Ishikawa (cell line): ENCODE data around the gene KEAP1.

ENCODE experiments used
- CEBPB ChIP-seq: IDR thresholded peaks from 2 replicates; pipeline ENCODE4 v1.6.1; 2012
- CREB1 ChIP-seq: IDR thresholded peaks from 2 replicates; pipeline ENCODE4 v1.6.1; 2012; ENCODE audit warnings: low read depth
- EGR1 ChIP-seq: IDR thresholded peaks from 2 replicates; pipeline ENCODE4 v1.6.1; 2012
- EP300 ChIP-seq: IDR thresholded peaks from 2 replicates; pipeline ENCODE4 v1.6.1; 2012; ENCODE audit warnings: borderline replicate concordance
- FOXM1 ChIP-seq: IDR thresholded peaks from 2 replicates; pipeline ENCODE4 v1.6.1; 2012; ENCODE audit warnings: low read depth, borderline replicate concordance
- MAX ChIP-seq: IDR thresholded peaks from 2 replicates; pipeline ENCODE4 v1.6.1; 2012
- NFIC ChIP-seq: IDR thresholded peaks from 2 replicates; pipeline ENCODE4 v1.6.1; 2012
- RAD21 ChIP-seq: IDR thresholded peaks from 2 replicates; pipeline ENCODE4 v1.6.1; 2012; ENCODE audit warnings: low read depth
- REST ChIP-seq: IDR thresholded peaks from 2 replicates; pipeline ENCODE4 v1.6.1; 2012; ENCODE audit warnings: low read depth, mild to moderate bottlenecking
- TAF1 ChIP-seq: IDR thresholded peaks from 2 replicates; pipeline ENCODE4 v1.6.1; 2012; ENCODE audit warnings: low read depth, mild to moderate bottlenecking
- TCF12 ChIP-seq: IDR thresholded peaks from 2 replicates; pipeline ENCODE4 v1.6.1; 2012; ENCODE audit warnings: low read depth
- TEAD4 ChIP-seq: IDR thresholded peaks from 2 replicates; pipeline ENCODE4 v1.6.1; 2012
- USF1 ChIP-seq: IDR thresholded peaks from 2 replicates; pipeline ENCODE4 v1.6.1; 2012
- YY1 ChIP-seq: IDR thresholded peaks from 2 replicates; pipeline ENCODE4 v1.6.1; 2012; ENCODE audit warnings: low read depth
- ZBTB7A ChIP-seq: IDR thresholded peaks from 2 replicates; pipeline ENCODE4 v1.6.1; 2012; ENCODE audit warnings: low read depth

KEAP1 gene

GRCh38 chr19:10543059-10543419, 39.9 kb upstream of the KEAP1 start:
- TF ChIP-seq REST: no peak
- TF ChIP-seq RAD21: no peak
- no peak for TF ChIP-seq MAX
- TF ChIP-seq TAF1: no peak
- no peak for TF ChIP-seq FOXM1
- no peak for TF ChIP-seq CEBPB
- TF ChIP-seq CREB1: no peak
- TF ChIP-seq EGR1: no peak
- TF ChIP-seq EP300: no peak
- no peak for TF ChIP-seq TEAD4
- TF ChIP-seq NFIC: no peak
- no peak for TF ChIP-seq TCF12
- TF ChIP-seq USF1: no peak
- no peak for TF ChIP-seq ZBTB7A

GRCh38 chr19:10538204-10538983, 35.2 kb upstream of the KEAP1 start:
- no peak for TF ChIP-seq REST
- no peak for TF ChIP-seq CEBPB
- TF ChIP-seq TEAD4: no peak
- TF ChIP-seq TAF1: no peak

- TF ChIP-seq TCF12 (peak; percentile 52; the same call in 1 of the 2 replicates), USF1 (no peak), TEAD4 (peak; percentile 8; the same call in 1 of the 2 replicates)
Observed at GRCh38 chr19:10537668-10538067, 34.5 kb upstream of the KEAP1 start.

GRCh38 chr19:10535613-10536012, 32.5 kb upstream of the KEAP1 start:
- TF ChIP-seq REST: no peak
- TF ChIP-seq TAF1: no peak
- no peak for TF ChIP-seq USF1
- TF ChIP-seq ZBTB7A: no peak
- no peak for TF ChIP-seq EP300

- TF ChIP-seq RAD21 (no peak), ZBTB7A (no peak), TEAD4 (peak; percentile 90), NFIC (peak; percentile 67), CEBPB (no peak; the same call in 1 of the 2 replicates), TCF12 (peak; percentile 85), MAX (peak; percentile 29; the same call in 1 of the 2 replicates), FOXM1 (peak; percentile 80), REST (no peak), YY1 (no peak), EP300 (peak; percentile 86), CREB1 (no peak)
Observed at GRCh38 chr19:10533646-10534386, 30.7 kb upstream of the KEAP1 start.
